Right lobe of liver (tissue), 6 donors: Measurements from ENCODE around the gene C3orf18. TPM values are rescaled to one million over a fixed set of nuclear protein-coding genes. Genes with fewer than 3 reads are reported as not detected.

ENCODE experiments used
- ATAC-seq, 4 donors: fragments of 200-7000 bp; cut with Tn5 transposase; one replicate each; pipeline ENCODE4 v1.9.1; 2020; ENCODE audit warnings: mild to moderate bottlenecking in 4 of 4, moderate library complexity in 4 of 4
- DNase-seq, 3 donors: peaks; one replicate each; pipeline ENCODE4 v3.0.0-alpha.2; 2020
- H3K27ac ChIP-seq, 3 donors: fragments of 200-600 bp; one replicate each; pipeline ENCODE4 v1.8.0; 2022
- H3K27me3 ChIP-seq, 2 donors: fragments of 200-600 bp; one replicate each; pipeline ENCODE4 v1.8.0; 2022
- H3K36me3 ChIP-seq, 4 donors: fragments of 200-600 bp; sonication (generic) in 1 of 4; one replicate each; pipeline versions ENCODE4 v1.5.1 to v1.8.0; 2017 to 2022; ENCODE audit warnings: control low read depth in 1 of 4
- H3K4me1 ChIP-seq, 4 donors: fragments of 200-600 bp; sonication (generic) in 1 of 4; one replicate each; pipeline versions ENCODE4 v1.5.1 to v1.8.0; 2017 to 2022; ENCODE audit warnings: control low read depth in 1 of 4
- H3K4me3 ChIP-seq, 3 donors: fragments of 200-600 bp; one replicate each; pipeline ENCODE4 v1.8.0; 2022
- H3K9me3 ChIP-seq, 4 donors: fragments of 200-600 bp; sonication (generic) in 1 of 4; one replicate each; pipeline versions ENCODE4 v1.5.1 to v1.8.0; 2017 to 2022; ENCODE audit warnings: control low read depth in 1 of 4
- POLR2A ChIP-seq: fragments of 450-650 bp; IDR thresholded peaks from one replicate; pipeline ENCODE4 v1.6.1; 2017; ENCODE audit warnings: antibody characterized with exemption, mild to moderate bottlenecking
- WGBS: methylation state at CpG from one replicate; pipeline ENCODE4 v1.1.6; 2018; ENCODE audit warnings: low coverage, low lambda C conversion rate; ENCODE audit not compliant: insufficient coverage; ENCODE audit errors: missing lambda C conversion rate; 5-methylcytosine and 5-hydroxymethylcytosine counted together
- intact Hi-C, 2 donors: fragments of 100-400 bp; cut with DNase I; formaldehyde crosslinking; loops; one replicate each; pipeline versions ENCODE4 v1.11.2 to v1.14.1; 2022
- total RNA-seq, 6 experiments: library from RNA; depleted of rRNA in 2 of 6; stranded (reverse); fragments of >200 nt in 2 of 6; fragmentation: NEBNext Ultra II Directional in 3 of 6; extraction: Animal tissue kit (Norgen Biotek cat#: 25700) in 3 of 6; gene quantifications; one replicate each; pipeline versions ENCODE4 v1.1.0 to v1.2.4, GENCODE V29; 2016 to 2023
- TF ChIP-seq, protein P1 (sequence below), 4 donors: fragments of 200-600 bp in 3 of 4; fragments of 450-650 bp in 1 of 4; IDR thresholded peaks; one replicate each; pipeline versions ENCODE4 v1.5.1 to v1.8.0; 2016 to 2022; ENCODE audit warnings: antibody characterized with exemption in 4 of 4, mild to moderate bottlenecking in 2 of 4
- donor health status: DM: no; HTN: yes; CAD: no.
- donor health status: DM: no; HTN: no; CAD: no.
- donor health status: DM: no; HTN: no; CAD: no.
- donor health status: DM: no; HTN: yes; CAD: no.
- donor health status: DM: no; HTN: yes; CAD: no.

Gene C3orf18
- total RNA-seq, 6 experiments from 2014 or later, result 2.0 to 7.8 (median 2.8) TPM

DNA sequence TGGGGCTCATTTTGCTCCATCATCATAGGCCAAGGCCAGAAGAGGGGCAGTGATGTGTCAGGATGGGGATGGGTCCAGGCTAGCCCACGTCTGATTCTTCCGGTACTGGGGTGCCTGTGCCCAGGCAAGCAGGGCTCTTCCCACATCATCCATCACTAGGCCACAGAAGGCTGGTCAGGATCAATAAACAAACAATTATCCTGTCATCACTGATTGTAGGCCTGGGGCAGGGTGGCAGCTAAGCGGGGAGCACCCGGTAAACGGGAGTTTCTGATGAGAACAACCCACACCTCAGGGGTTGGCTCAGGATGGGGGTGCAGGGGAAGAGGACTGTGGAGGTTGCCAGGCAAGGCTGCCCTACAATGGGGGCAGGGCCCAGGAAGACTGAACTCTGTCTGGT is 46.0 kb downstream of the C3orf18 start:
- ATAC-seq, result no peak
- DNase-seq, result no peak
- no peak overlapping the region for H3K4me3 ChIP-seq
- TF ChIP-seq, protein P1, sequence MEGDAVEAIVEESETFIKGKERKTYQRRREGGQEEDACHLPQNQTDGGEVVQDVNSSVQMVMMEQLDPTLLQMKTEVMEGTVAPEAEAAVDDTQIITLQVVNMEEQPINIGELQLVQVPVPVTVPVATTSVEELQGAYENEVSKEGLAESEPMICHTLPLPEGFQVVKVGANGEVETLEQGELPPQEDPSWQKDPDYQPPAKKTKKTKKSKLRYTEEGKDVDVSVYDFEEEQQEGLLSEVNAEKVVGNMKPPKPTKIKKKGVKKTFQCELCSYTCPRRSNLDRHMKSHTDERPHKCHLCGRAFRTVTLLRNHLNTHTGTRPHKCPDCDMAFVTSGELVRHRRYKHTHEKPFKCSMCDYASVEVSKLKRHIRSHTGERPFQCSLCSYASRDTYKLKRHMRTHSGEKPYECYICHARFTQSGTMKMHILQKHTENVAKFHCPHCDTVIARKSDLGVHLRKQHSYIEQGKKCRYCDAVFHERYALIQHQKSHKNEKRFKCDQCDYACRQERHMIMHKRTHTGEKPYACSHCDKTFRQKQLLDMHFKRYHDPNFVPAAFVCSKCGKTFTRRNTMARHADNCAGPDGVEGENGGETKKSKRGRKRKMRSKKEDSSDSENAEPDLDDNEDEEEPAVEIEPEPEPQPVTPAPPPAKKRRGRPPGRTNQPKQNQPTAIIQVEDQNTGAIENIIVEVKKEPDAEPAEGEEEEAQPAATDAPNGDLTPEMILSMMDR (IDR thresholded peaks at IDR 0.05), result no peak
- no peak for TF ChIP-seq POLR2A
- no peaks in the 10 kb centered on the region for H3K4me1 ChIP-seq
- no peaks in the 10 kb centered on the region for H3K27me3 ChIP-seq
- no peaks in the 10 kb centered on the region for H3K9me3 ChIP-seq
- H3K27ac ChIP-seq, result no peak overlapping the region
- H3K36me3 ChIP-seq, result no peaks in the 10 kb centered on the region
- intact Hi-C loops, result no loop called here
- 75% methylated on average over 3 of the region's 5 CpGs for WGBS

DNA sequence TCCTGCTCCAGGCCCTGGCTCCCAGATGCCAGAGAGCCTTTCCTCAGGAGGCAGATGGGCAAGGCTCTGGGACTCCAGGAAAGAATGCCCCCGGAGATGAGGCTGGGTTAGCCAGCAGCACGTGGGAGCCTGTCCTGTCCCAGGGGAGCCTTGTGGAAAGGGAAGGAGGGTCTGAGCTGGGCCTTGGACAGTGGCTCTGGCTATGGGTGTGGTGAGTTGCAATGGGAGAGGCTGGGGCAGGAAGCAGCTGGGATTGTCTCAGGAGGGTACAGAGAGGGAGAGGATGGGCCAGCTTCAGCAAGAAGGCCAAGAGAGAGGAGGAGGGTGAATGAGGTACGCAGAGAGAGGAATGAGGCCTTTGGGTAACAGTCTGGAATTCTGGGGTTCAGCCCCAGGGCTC is 46.7 kb downstream of the C3orf18 start:
- DNase-seq, result no peak
- Histone ChIP-seq H3K9me3 (no peaks in the 10 kb centered on the region), H3K4me3 (no peak overlapping the region), H3K27ac (no peak overlapping the region), H3K27me3 (no peaks in the 10 kb centered on the region), H3K36me3 (no peaks in the 10 kb centered on the region), H3K4me1 (no peaks in the 10 kb centered on the region)
- 57% methylated on average over 2 of the region's 3 CpGs for WGBS
- intact Hi-C loops, result no loop called here
- no peak for ATAC-seq
- TF ChIP-seq, protein P1 (IDR thresholded peaks at IDR 0.05), result no peak
- no peak for TF ChIP-seq POLR2A

DNA sequence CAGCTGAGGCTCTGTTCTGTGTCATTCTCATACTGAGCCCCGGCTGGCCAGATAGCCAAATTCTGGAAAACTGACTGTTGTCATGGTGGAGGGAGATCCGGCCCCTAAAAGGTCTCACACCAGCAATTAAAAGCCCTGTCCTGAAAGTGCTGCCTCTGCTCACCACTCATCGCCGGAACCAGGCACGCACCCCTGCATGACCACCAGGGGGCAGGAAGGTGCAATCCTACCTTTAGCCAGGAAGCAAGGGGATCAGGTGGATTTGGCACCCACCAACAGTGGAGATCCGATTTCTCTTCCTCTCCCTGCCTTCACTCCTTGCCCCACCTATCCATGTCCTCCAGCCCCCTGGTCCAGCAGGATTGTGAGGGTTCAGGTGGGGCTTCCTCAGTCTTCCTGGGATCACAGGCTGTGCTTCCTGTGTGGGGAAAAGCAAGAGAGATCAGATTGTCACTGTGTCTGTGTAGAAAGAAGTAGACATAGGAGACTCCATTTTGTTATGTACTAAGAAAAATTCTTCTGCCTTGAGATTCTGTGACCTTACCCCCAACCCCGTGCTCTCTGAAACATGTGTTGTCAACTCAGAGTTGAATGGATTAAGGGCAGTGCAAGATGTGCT is 48.0 kb downstream of the C3orf18 start:
- WGBS, result 23% methylated on average over 5 of the region's 7 CpGs
- intact Hi-C loops, result no loop called here
- ATAC-seq, result peak; percentile 81 to 92 (median 86)
- TF ChIP-seq, protein P1 (IDR thresholded peaks at IDR 0.05), result peak; percentile 70 to 94 (median 91)
- TF ChIP-seq POLR2A, result no peak
- peak; percentile 66 to 74 (median 69) for DNase-seq
- Histone ChIP-seq H3K9me3 (no peaks in the 10 kb centered on the region), H3K27ac (no peak overlapping the region), H3K27me3 (no peaks in the 10 kb centered on the region), H3K36me3 (no peaks in the 10 kb centered on the region), H3K4me1 (no peaks in the 10 kb centered on the region), H3K4me3 (no peak overlapping the region)

DNA sequence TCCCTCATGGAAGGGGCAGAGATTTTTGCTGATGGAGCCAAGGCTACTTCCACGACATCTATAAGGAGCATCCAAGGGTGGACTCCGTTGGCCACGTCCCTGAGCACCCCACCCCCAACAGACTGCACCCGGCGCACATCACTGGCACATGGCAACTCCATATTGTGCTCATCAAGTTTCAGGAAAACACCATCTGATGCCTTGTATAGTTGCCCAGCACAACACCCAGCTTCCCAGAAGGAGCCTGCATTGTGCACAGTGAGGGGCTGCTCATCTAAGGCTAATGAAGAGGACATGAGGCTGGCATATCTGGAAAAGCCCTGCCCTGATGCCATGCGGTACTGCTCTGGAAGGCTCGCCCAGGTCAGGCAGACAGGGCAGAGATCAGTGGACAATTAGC is 49.1 kb downstream of the C3orf18 start:
- Histone ChIP-seq H3K27me3 (no peaks in the 10 kb centered on the region), H3K4me1 (peaks cover 0 to under 1% (median 0%) of the 10 kb centered on the region in 4 donors), H3K9me3 (no peaks in the 10 kb centered on the region), H3K27ac (no peak overlapping the region), H3K4me3 (no peak overlapping the region), H3K36me3 (no peaks in the 10 kb centered on the region)
- intact Hi-C loops, result no loop called here
- DNase-seq, result no peak
- ATAC-seq, result no peak
- TF ChIP-seq, protein P1 (IDR thresholded peaks at IDR 0.05), result no peak
- TF ChIP-seq POLR2A, result no peak
- 63% methylated on average over 3 of the region's 7 CpGs for WGBS
